ENCODE measurements around the gene VPS52. TPM values are rescaled to one million over a fixed set of nuclear protein-coding genes. Genes with fewer than 3 reads are reported as not detected.

VPS52 gene
- total and polyA plus RNA-seq, 12 donors: 21.9 to 115 (median 63.5) TPM

DNA sequence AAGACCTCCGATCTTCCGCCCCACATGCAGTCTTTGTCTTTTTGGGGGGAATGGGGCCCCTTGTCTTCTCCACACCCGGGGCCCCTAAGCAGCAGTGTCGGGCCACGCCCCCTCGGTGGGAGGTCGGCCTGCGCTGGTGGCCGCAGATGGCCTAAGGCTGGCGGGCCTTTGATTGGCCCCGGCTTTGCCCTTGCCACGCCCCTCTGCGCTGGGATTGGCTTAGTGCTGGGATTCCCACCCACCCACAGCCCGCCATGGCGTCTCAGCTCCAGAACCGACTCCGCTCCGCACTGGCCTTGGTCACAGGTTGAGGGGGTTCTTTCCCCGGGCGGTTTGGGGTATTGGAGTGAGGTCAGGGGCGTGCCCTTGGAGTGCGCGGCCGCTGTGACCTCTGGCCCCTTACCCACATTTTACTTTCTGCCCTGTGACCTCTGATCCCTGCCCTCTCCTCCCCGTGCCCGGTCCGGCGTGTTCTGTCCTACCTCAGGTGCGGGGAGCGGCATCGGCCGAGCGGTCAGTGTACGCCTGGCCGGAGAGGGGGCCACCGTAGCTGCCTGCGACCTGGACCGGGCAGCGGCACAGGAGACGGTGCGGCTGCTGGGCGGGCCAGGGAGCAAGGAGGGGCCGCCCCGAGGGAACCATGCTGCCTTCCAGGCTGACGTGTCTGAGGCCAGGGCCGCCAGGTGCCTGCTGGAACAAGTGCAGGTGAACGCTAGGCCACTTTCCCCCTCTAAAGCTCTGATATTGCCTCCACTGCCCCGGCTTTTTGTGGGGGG is 67.1 kb downstream of the VPS52 start, which contains the start of gene HSD17B8:
Gene HSD17B8 (plus strand): TSS at position 241 of the 776 bp plus-strand sequence. CDS start 14 bp downstream, at position 255.
- TF ChIP-seq, protein P1, sequence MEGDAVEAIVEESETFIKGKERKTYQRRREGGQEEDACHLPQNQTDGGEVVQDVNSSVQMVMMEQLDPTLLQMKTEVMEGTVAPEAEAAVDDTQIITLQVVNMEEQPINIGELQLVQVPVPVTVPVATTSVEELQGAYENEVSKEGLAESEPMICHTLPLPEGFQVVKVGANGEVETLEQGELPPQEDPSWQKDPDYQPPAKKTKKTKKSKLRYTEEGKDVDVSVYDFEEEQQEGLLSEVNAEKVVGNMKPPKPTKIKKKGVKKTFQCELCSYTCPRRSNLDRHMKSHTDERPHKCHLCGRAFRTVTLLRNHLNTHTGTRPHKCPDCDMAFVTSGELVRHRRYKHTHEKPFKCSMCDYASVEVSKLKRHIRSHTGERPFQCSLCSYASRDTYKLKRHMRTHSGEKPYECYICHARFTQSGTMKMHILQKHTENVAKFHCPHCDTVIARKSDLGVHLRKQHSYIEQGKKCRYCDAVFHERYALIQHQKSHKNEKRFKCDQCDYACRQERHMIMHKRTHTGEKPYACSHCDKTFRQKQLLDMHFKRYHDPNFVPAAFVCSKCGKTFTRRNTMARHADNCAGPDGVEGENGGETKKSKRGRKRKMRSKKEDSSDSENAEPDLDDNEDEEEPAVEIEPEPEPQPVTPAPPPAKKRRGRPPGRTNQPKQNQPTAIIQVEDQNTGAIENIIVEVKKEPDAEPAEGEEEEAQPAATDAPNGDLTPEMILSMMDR (IDR thresholded peaks at IDR 0.05): no peak
- TF ChIP-seq POLR2A (IDR thresholded peaks at IDR 0.05): peak; percentile 34 to 42
- intact Hi-C loops (cut with DNase I): loop anchor here in 1 of 2 donors (5.0 kb wide), 1 partner anchor 43 kb away; no protein-coding TSS in a partner anchor
- H3K36me3 ChIP-seq (replicated peaks in 1 of 2): peaks cover 0 to 26% of the 10 kb centered on the region in 2 donors
- WGBS, 4 donors: 0 to 3% (median 0%) methylated on average over 7 to 48 of the region's 48 CpGs
- H3K27me3 ChIP-seq: no peaks in the 10 kb centered on the region
- H3K4me1 ChIP-seq (replicated peaks in 1 of 2): peaks cover 30 to 43% of the 10 kb centered on the region in 2 donors
- H3K4me3 ChIP-seq: peak within 1 kb of the TSS; percentile 21 to 65 (median 38)
- DNase-seq: peak; percentile 91 to 97 (median 96)
- no peaks in the 10 kb centered on the region for H3K9me3 ChIP-seq (replicated peaks in 1 of 3)
- peak within 1 kb of the TSS in 3 of 5 donors; percentile 28 to 76 (median 40) for H3K27ac ChIP-seq

DNA sequence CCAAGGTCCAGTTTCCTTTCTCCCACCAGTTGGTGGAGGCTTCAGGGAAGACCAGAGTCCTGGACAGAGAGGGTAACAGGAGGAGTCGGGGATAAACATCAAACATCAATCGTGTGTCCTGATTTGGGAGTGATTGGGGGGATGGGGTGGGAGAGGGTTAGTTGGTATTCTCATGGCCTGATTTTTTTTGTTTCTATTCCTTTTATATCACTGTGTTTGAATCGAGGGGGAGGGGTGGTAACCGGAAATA is 67.6 kb downstream of the VPS52 start:
- TF ChIP-seq, protein P1 (IDR thresholded peaks at IDR 0.05): no peak
- no peak for TF ChIP-seq POLR2A (IDR thresholded peaks at IDR 0.05)
- no peaks in the 10 kb centered on the region for H3K9me3 ChIP-seq (replicated peaks in 1 of 3)
- H3K4me3 ChIP-seq: peak overlapping the region in 2 of 4 donors; percentile 43 to 65
- intact Hi-C loops (cut with DNase I): no loop called here
- peaks cover 35 to 46% of the 10 kb centered on the region in 2 donors for H3K4me1 ChIP-seq (replicated peaks in 1 of 2)
- H3K36me3 ChIP-seq (replicated peaks in 1 of 2): peaks cover 0 to 23% of the 10 kb centered on the region in 2 donors
- DNase-seq: no peak
- H3K27ac ChIP-seq: peak overlapping the region in 1 of 5 donors; percentile 76
- H3K27me3 ChIP-seq: no peaks in the 10 kb centered on the region
- WGBS, 4 donors: 3 to 8% (median 7%) methylated on average over 4 of the region's 4 CpGs

DNA sequence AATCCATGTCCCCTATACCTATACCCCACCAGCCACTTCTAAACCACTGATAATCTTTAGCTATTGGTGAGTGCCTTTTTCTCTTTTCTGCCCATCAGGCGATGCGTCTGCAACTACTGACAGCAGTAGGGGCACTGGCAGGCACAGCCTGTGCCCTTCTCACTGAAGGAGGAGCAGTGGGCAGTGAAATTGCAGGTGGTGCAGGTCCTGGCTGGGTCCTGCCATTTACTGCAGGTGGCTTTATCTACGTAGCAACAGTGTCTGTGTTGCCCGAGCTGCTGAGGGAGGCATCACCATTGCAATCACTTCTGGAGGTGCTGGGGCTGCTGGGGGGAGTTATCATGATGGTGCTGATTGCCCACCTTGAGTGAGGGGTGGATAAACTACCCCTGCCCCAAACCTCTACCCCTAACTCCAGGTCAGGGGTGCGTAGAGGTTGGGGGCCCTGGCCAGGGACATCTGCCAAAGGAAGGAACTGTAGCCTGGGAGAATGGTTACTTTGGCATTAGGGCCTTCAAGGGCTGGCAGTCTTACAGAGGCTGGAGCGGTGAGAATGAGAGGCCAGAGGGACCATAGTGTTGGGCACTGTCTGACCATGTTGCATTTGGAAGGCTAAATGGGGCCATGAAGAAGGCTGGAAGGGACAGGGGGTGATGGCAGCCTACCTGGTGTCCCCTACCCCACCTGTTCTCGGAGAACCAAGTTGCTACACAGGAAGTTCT is 68.1 kb downstream of the VPS52 start:
- TF ChIP-seq, protein P1 (IDR thresholded peaks at IDR 0.05): no peak
- no peak for TF ChIP-seq POLR2A (IDR thresholded peaks at IDR 0.05)
- peaks cover 38 to 46% of the 10 kb centered on the region in 2 donors for H3K4me1 ChIP-seq (replicated peaks in 1 of 2)
- WGBS, 4 donors: 75 to 90% (median 88%) methylated on average over 7 of the region's 7 CpGs
- no peak overlapping the region for H3K4me3 ChIP-seq
- H3K27ac ChIP-seq: peak overlapping the region in 1 of 5 donors; percentile 76
- intact Hi-C loops (cut with DNase I): no loop called here
- DNase-seq: no peak
- H3K36me3 ChIP-seq (replicated peaks in 1 of 2): peaks cover 0 to 23% of the 10 kb centered on the region in 2 donors
- no peaks in the 10 kb centered on the region for H3K9me3 ChIP-seq (replicated peaks in 1 of 3)
- H3K27me3 ChIP-seq: no peaks in the 10 kb centered on the region

DNA sequence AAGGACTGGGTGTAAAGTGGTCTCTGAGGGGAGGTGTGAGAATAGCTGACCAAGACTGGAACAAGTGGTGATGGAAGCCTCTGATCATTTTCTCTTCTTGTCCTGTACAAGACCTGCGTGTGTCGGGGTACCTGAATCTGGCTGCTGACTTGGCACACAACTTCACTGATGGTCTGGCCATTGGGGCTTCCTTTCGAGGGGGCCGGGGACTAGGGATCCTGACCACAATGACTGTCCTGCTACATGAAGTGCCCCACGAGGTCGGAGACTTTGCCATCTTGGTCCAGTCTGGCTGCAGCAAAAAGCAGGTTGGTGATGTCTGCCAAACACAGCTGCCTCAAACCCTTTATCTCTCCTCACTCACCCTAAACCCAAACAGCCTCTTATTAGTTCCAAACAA is 68.9 kb downstream of the VPS52 start:
- peaks cover 45 to 54% of the 10 kb centered on the region in 2 donors for H3K4me1 ChIP-seq (replicated peaks in 1 of 2)
- no peak overlapping the region for H3K27ac ChIP-seq
- no peaks in the 10 kb centered on the region for H3K9me3 ChIP-seq (replicated peaks in 1 of 3)
- intact Hi-C loops (cut with DNase I): no loop called here
- peaks cover 0 to 23% of the 10 kb centered on the region in 2 donors for H3K36me3 ChIP-seq (replicated peaks in 1 of 2)
- H3K4me3 ChIP-seq: no peak overlapping the region
- TF ChIP-seq POLR2A (IDR thresholded peaks at IDR 0.05): no peak
- TF ChIP-seq, protein P1 (IDR thresholded peaks at IDR 0.05): no peak
- WGBS, 4 donors: 82 to 94% (median 86%) methylated on average over 2 to 6 of the region's 6 CpGs
- H3K27me3 ChIP-seq: no peaks in the 10 kb centered on the region
- DNase-seq: no peak
